K562 (cell line): ENCODE results near the gene NEK1. TPM values are rescaled to one million over a fixed set of nuclear protein-coding genes. Genes with fewer than 3 reads are reported as not detected.
"Not testable (repeated sequence)": the region's sequence is repeated elsewhere in the genome, so short reads cannot be mapped to it uniquely, and the experiment has no call there.

ENCODE experiments used
- ATAC-seq: fragments of 200-7000 bp; cut with Tn5 transposase; 3 replicates; pipeline ENCODE4 v1.9.1; 2020; ENCODE audit warnings: moderate library complexity
- BruUV-seq: library from RNA; stranded (reverse); fragments of 400-500 nt; replicated peaks from 2 replicates; lab custom pipeline; 2021; lab: Mats Ljungman, UMichigan
- CTCF ChIA-PET: fragments of 300-600 bp; formaldehyde crosslinking; extraction: SDS; loops from one replicate; lab custom pipeline; 2021; ENCODE audit warnings: low intra/inter-chr PET ratio; lab: Yijun Ruan, JAX
- POLR2A ChIA-PET: fragments of 300-600, 350-650 bp; sonication (Branson Sonifier 250); formaldehyde crosslinking; extraction: SDS; loops from one replicate; lab custom pipeline; 2021; ENCODE audit warnings: antibody characterized with exemption, inconsistent platforms; lab: Yijun Ruan, JAX
- DNase-seq, 4 experiments: peaks; one replicate each; pipeline versions ENCODE4 v3.0.0 to v3.0.0-alpha.2; 2011 to 2018; ENCODE audit warnings: low spot score in 3 of 4, mixed read lengths in 3 of 4; ENCODE audit errors: extremely low read depth in 1 of 4
- FAIRE-seq: peaks from 2 replicates; lab custom pipeline; 2011; peaks lifted over from hg19 to GRCh38; lab: Jason Lieb, UNC
- H2AFZ ChIP-seq: 2 replicates; pipeline ENCODE4 v1.6.0; 2011; ENCODE audit warnings: low read depth, low read length, control low read depth, inconsistent platforms
- H3K27ac ChIP-seq: fragments of 200-600 bp; 3 replicates; pipeline ENCODE4 v1.8.0; 2011; ENCODE audit warnings: low read depth, mild to moderate bottlenecking, control low read depth, inconsistent platforms, low read length, moderate library complexity, mixed read lengths; ENCODE audit errors: extremely low read depth
- H3K27me3 ChIP-seq, 2 experiments: fragments of 300-600 bp in 1 of 2; 2 replicates in 1 of 2; 3 replicates in 1 of 2; pipeline versions ENCODE4 v1.6.0 to v1.8.0; 2011; ENCODE audit warnings: inconsistent platforms in 2 of 2, low read length in 2 of 2, mild to moderate bottlenecking in 1 of 2, mixed read lengths in 1 of 2, moderate library complexity in 1 of 2; ENCODE audit not compliant: control insufficient read depth in 2 of 2, insufficient read depth in 2 of 2
- H3K36me3 ChIP-seq: fragments of 300-600 bp; 3 replicates; pipeline ENCODE4 v1.8.0; 2011; ENCODE audit warnings: mild to moderate bottlenecking, low read length, inconsistent platforms; ENCODE audit not compliant: control insufficient read depth, insufficient read depth
- H3K4me1 ChIP-seq, 2 experiments: fragments of 200-600 bp in 1 of 2; replicated peaks in 1 of 2; 2 replicates in 1 of 2; 3 replicates in 1 of 2; pipeline versions ENCODE4 v1.5.1 to v1.8.0; 2011; ENCODE audit warnings: inconsistent platforms in 2 of 2, low read length in 2 of 2, mild to moderate bottlenecking in 1 of 2, mixed read lengths in 1 of 2, moderate library complexity in 1 of 2; ENCODE audit not compliant: control insufficient read depth in 2 of 2, insufficient read depth in 2 of 2
- H3K4me2 ChIP-seq: 2 replicates; pipeline ENCODE4 v1.6.1; 2011; ENCODE audit warnings: low read length, control low read depth, inconsistent platforms, mixed read lengths; ENCODE audit not compliant: insufficient read depth
- H3K4me3 ChIP-seq: fragments of 200-600 bp; sonication (generic), shearing (Covaris generic); 2 replicates; pipeline ENCODE4 v1.5.1; 2016; ENCODE audit warnings: control low read depth, inconsistent platforms
- H3K79me2 ChIP-seq: fragments of 200-600 bp; 3 replicates; pipeline ENCODE4 v1.8.0; 2011; ENCODE audit warnings: low read length, inconsistent platforms; ENCODE audit not compliant: control insufficient read depth, insufficient read depth
- H3K9ac ChIP-seq, 2 experiments: 2 replicates each; pipeline versions ENCODE4 v1.6.0 to v1.6.1; 2011; ENCODE audit warnings: low read depth in 2 of 2, low read length in 2 of 2, control low read depth in 1 of 2, inconsistent platforms in 1 of 2, mild to moderate bottlenecking in 1 of 2, mixed read lengths in 1 of 2; ENCODE audit not compliant: insufficient read depth in 1 of 2
- H3K9me1 ChIP-seq: one replicate; pipeline ENCODE4 v1.6.0; 2011; ENCODE audit warnings: inconsistent platforms, mild to moderate bottlenecking, low read length, moderate library complexity; ENCODE audit not compliant: control insufficient read depth, insufficient read depth
- H3K9me3 ChIP-seq: replicated peaks from 2 replicates; pipeline ENCODE4 v1.5.1; 2011; ENCODE audit warnings: low read depth, low read length, inconsistent platforms; ENCODE audit not compliant: control insufficient read depth, insufficient read depth
- H4K20me1 ChIP-seq: replicated peaks from 2 replicates; pipeline ENCODE4 v1.6.1; 2011; ENCODE audit warnings: low read length, inconsistent platforms, mixed read lengths; ENCODE audit not compliant: control insufficient read depth, insufficient read depth
- ATF7 ChIP-seq: fragments of 450-650 bp; IDR thresholded peaks from 2 replicates; pipeline ENCODE4 v1.7.1; 2014; ENCODE audit warnings: mild to moderate bottlenecking, moderate library complexity
- CHCHD3 ChIP-seq: fragments of 250-450 bp; sonication (Bioruptor Pico); IDR thresholded peaks from 2 replicates; pipeline ENCODE4 v2.1.2; 2022; ENCODE audit warnings: mild to moderate bottlenecking
- KLF6 ChIP-seq: fragments of 250-450 bp; sonication (Bioruptor Pico); IDR thresholded peaks from 2 replicates; pipeline ENCODE4 v1.4.0; 2020; ENCODE audit warnings: mild to moderate bottlenecking, moderate library complexity, borderline replicate concordance
- LCOR ChIP-seq: sonication (generic); formaldehyde crosslinking; IDR thresholded peaks from 2 replicates; pipeline ENCODE4 v1.8.0; 2022; ENCODE audit warnings: mild to moderate bottlenecking, missing genetic modification reagents
- MECOM ChIP-seq: fragments of 250-450 bp; sonication (Bioruptor Pico); IDR thresholded peaks from 2 replicates; pipeline ENCODE4 v1.8.0; 2022; ENCODE audit warnings: inconsistent platforms
- NFIC ChIP-seq: fragments of 450-650 bp; IDR thresholded peaks from 2 replicates; pipeline ENCODE4 v1.6.1; 2017; ENCODE audit warnings: mild to moderate bottlenecking, inconsistent platforms
- POLR2G ChIP-seq: fragments of 200-400 bp; formaldehyde crosslinking; IDR thresholded peaks from 2 replicates; pipeline ENCODE4 v1.6.1; 2017; ENCODE audit warnings: low read depth, mild to moderate bottlenecking, antibody characterized with exemption, low read length, moderate library complexity
- PTRF ChIP-seq: fragments of 450-650 bp; IDR thresholded peaks from 2 replicates; pipeline ENCODE4 v1.6.1; 2016; ENCODE audit warnings: mild to moderate bottlenecking, missing genetic modification characterization, missing compliant biosample characterization
- RAD21 ChIP-seq, 2 experiments: fragments of 250-450 bp in 1 of 2; fragments of 450-650 bp in 1 of 2; sonication (Bioruptor Pico) in 1 of 2; formaldehyde crosslinking in 1 of 2; IDR thresholded peaks in 1 of 2; conservative IDR thresholded peaks in 1 of 2; 2 replicates each; pipeline versions ENCODE4 v1.4.0 to v1.8.0; 2020 to 2022; ENCODE audit warnings: mild to moderate bottlenecking in 2 of 2, moderate library complexity in 1 of 2
- RBFOX2 ChIP-seq: fragments of 200-400 bp; formaldehyde crosslinking; IDR thresholded peaks from 2 replicates; pipeline ENCODE4 v1.6.1; 2017; ENCODE audit warnings: low read depth, mild to moderate bottlenecking, low read length, moderate library complexity
- RBM34 ChIP-seq: fragments of 200-400 bp; formaldehyde crosslinking; IDR thresholded peaks from 2 replicates; pipeline ENCODE4 v1.6.1; 2018; ENCODE audit warnings: low read length, borderline replicate concordance; ENCODE audit not compliant: insufficient read depth
- SETDB1 ChIP-seq: IDR thresholded peaks from one replicate; pipeline ENCODE4 v1.6.1; 2012; ENCODE audit warnings: low read length, control low read depth, inconsistent platforms
- SMARCA5 ChIP-seq: fragments of 450-650 bp; IDR thresholded peaks from 2 replicates; pipeline ENCODE4 v1.6.1; 2016
- TCFL5 ChIP-seq: fragments of 250-450 bp; sonication (Bioruptor Pico); conservative IDR thresholded peaks from 2 replicates; pipeline ENCODE4 v1.6.1; 2021; ENCODE audit warnings: mild to moderate bottlenecking, moderate library complexity, matching md5 sums
- ZNF146 ChIP-seq: IDR thresholded peaks from one replicate; pipeline ENCODE4 v1.6.1; 2018; ENCODE audit warnings: missing compliant biosample characterization; ENCODE audit not compliant: unreplicated experiment
- WGBS: fragments of 100-300 bp; shearing (Covaris generic); methylation state at CpG from one replicate; pipeline ENCODE4 v1.1.6; 2016; ENCODE audit warnings: low coverage, mixed read lengths; ENCODE audit not compliant: insufficient coverage; ENCODE audit errors: missing lambda C conversion rate; 5-methylcytosine and 5-hydroxymethylcytosine counted together
- in situ Hi-C: fragments of 300-500 bp; cut with MboI; formaldehyde crosslinking; loops from 4 replicates; pipeline ENCODE4 v1.15.0; 2018; ENCODE audit warnings: inconsistent platforms, mixed read lengths
- intact Hi-C: fragments of 100-400 bp; cut with micrococcal nuclease; formaldehyde crosslinking; loops from 2 replicates; pipeline ENCODE4 v1.14.2; 2022
- polyA plus RNA-seq, 8 experiments: library from polyadenylated mRNA; depleted of rRNA in 4 of 8; stranded (reverse) in 5 of 8; unstranded in 3 of 8; fragments of >200 nt; fragmentation: Nextera tagmentation in 2 of 8; fragmentation: Illumina TruSeq in 1 of 8; extraction: Ambion mirVana in 2 of 8; extraction: Trizol in 1 of 8; gene quantifications; 2 replicates each; pipeline versions ENCODE4 v1.2.1 to v1.2.3, GENCODE V29; 2011 to 2014; ENCODE audit warnings: inconsistent platforms in 1 of 8, missing spikeins in 1 of 8
- total RNA-seq, 7 experiments: library from RNA; depleted of rRNA in 6 of 7; stranded (reverse); fragments of >200 nt in 6 of 7; fragmentation: Illumina TruSeq in 2 of 7; extraction: Trizol in 2 of 7; gene quantifications; 2 replicates each; pipeline versions ENCODE4 v1.2.1 to v1.2.3, GENCODE V29; 2011 to 2021; ENCODE audit warnings: low replicate concordance in 1 of 7
- TF ChIP-seq, protein P1 (sequence below): fragments of 450-650 bp; conservative IDR thresholded peaks from 2 replicates; pipeline ENCODE4 v1.6.1; 2016; ENCODE audit warnings: missing genetic modification characterization, low read depth, mild to moderate bottlenecking, missing compliant biosample characterization, moderate library complexity

Gene NEK1
- total and polyA plus RNA-seq, 9 of the 15 experiments (the other 6 are each of a cell fraction or from before 2014, with no cell fraction given): 6.2 to 15.7 (median 10.3) TPM

DNA sequence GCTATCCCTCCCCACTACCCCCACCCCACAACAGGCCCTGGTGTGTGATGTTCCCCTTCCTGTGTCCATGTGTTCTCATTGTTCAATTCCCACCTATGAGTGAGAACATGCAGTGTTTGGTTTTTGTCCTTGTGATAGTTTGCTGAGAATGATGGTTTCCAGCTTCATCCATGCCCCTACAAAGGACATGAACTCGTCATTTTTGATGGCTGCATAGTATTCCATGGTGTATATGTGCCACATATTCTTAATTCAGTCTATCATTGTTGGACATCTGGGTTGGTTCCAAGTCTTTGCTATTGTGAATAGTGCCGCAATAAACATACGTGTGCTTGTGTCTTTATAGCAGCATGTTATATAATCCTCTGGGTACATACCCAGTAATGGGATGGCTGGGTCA lies 118.1 kb downstream of the NEK1 start:
- H3K4me1 ChIP-seq, H3K4me2 ChIP-seq, H2AFZ ChIP-seq, H3K9me1 ChIP-seq, CTCF ChIA-PET, BruUV-seq, POLR2A ChIA-PET, H3K79me2 ChIP-seq, H3K9me3 ChIP-seq, FAIRE-seq, H3K4me3 ChIP-seq, H4K20me1 ChIP-seq, intact Hi-C loops, DNase-seq, ATAC-seq, H3K27me3 ChIP-seq, H3K27ac ChIP-seq, H3K9ac ChIP-seq, H3K36me3 ChIP-seq: not testable (repeated sequence)
- TF ChIP-seq ZNF146 (CRISPR knock-in tag): peak; percentile 67
- in situ Hi-C loops: loop anchor here (25.0 kb wide), 1 partner anchor 482 kb away; the partner anchor contains the start of gene CBR4
- 61% methylated on average over 3 of the region's 3 CpGs for WGBS

DNA sequence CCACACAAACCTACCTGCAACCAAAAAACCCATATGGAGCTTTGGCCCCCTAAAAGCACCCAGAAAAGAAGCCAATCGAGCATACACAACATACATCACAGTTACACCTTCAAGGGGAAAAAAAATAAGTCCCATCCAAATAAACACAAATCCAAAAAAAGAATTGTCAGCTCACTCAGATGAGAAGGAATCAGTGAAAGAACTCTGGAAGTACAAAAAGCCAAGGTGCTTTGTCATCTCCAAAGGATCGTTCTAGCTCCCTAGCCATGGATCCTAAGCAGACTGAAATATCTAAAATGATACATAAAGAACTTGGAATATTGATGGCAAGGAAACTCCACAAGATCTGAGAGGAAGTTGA lies 119.2 kb downstream of the NEK1 start:
- no peak for DNase-seq
- Histone ChIP-seq H3K4me1 (no peaks in the 10 kb centered on the region), H3K79me2 (no peaks in the 10 kb centered on the region), H3K27me3 (no peaks in the 10 kb centered on the region), H2AFZ (no peak overlapping the region), H3K4me3 (no peak overlapping the region), H3K4me2 (no peak overlapping the region), H4K20me1 (no peaks in the 10 kb centered on the region), H3K27ac (no peak overlapping the region), H3K9ac (no peak overlapping the region), H3K36me3 (peaks cover 2% of the 10 kb centered on the region; the same call in 1 of the 3 replicates), H3K9me1 (no peaks in the 10 kb centered on the region), H3K9me3 (no peaks in the 10 kb centered on the region)
- BruUV-seq: no TSS peak
- 4% methylated on average over 2 of the region's 2 CpGs for WGBS
- ATAC-seq: no peak
- in situ Hi-C loops: loop anchor here (25.0 kb wide), 1 partner anchor 481 kb away; the partner anchor contains the start of gene CBR4
- ChIA-PET POLR2A (no interaction called here), CTCF (interaction anchor here (0.6 to 1.0 kb wide), 2 partner anchors 449 to 469 kb away, joined by 3 read pairs; no protein-coding TSS in a partner anchor)
- FAIRE-seq: no peak
- intact Hi-C loops: loop anchor here (2.0 kb wide), 1 partner anchor 468 kb away; no protein-coding TSS in a partner anchor
- TF ChIP-seq POLR2G: no peak
- no peak for TF ChIP-seq PTRF (tag)
- no peak for TF ChIP-seq RBFOX2
- no peak for TF ChIP-seq LCOR (CRISPR knock-in tag)
- TF ChIP-seq ATF7: no peak
- TF ChIP-seq KLF6 (CRISPR knock-in tag): no peak
- TF ChIP-seq MECOM (CRISPR knock-in tag): no peak
- no peak for TF ChIP-seq NFIC
- TF ChIP-seq SETDB1: no peak
- TF ChIP-seq, protein P1, sequence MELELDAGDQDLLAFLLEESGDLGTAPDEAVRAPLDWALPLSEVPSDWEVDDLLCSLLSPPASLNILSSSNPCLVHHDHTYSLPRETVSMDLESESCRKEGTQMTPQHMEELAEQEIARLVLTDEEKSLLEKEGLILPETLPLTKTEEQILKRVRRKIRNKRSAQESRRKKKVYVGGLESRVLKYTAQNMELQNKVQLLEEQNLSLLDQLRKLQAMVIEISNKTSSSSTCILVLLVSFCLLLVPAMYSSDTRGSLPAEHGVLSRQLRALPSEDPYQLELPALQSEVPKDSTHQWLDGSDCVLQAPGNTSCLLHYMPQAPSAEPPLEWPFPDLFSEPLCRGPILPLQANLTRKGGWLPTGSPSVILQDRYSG (tag): no peak
- no peak for TF ChIP-seq RAD21 (CRISPR knock-in tag; conservative IDR thresholded peaks at IDR 0.05 in 1 of 2, IDR thresholded peaks at IDR 0.05 in 1 of 2)
- no peak for TF ChIP-seq RBM34
- TF ChIP-seq SMARCA5: no peak
- no peak for TF ChIP-seq TCFL5
- TF ChIP-seq CHCHD3 (CRISPR knock-in tag): no peak
